GM23338 (cell line): Measurements from ENCODE around the gene EEF2K. TPM values are rescaled to one million over a fixed set of nuclear protein-coding genes. Genes with fewer than 3 reads are reported as not detected.

Experiments
- ATAC-seq: fragments of 200-7000 bp; cut with Tn5 transposase; 3 replicates; pipeline ENCODE4 v1.9.1; 2020
- DNase-seq: peaks from one replicate; pipeline ENCODE4 v3.0.0-alpha.2; 2015; ENCODE audit warnings: low spot score
- H2AFZ ChIP-seq: fragments of 200-600 bp; sonication (generic); 2 replicates; pipeline ENCODE4 v1.8.0; 2016; ENCODE audit warnings: antibody characterized with exemption, mild to moderate bottlenecking, moderate library complexity
- H3F3A ChIP-seq: fragments of 200-600 bp; sonication (generic); replicated peaks from 2 replicates; pipeline ENCODE4 v1.8.0; 2017; ENCODE audit warnings: antibody characterized with exemption, mixed run types, low read depth
- H3K27ac ChIP-seq: fragments of 200-600 bp; sonication (generic); 2 replicates; pipeline ENCODE4 v1.6.1; 2016; ENCODE audit warnings: low read depth
- H3K27me3 ChIP-seq: fragments of 200-600 bp; sonication (generic); 2 replicates; pipeline ENCODE4 v1.8.0; 2016; ENCODE audit warnings: mild to moderate bottlenecking, mixed run types, moderate library complexity; ENCODE audit not compliant: insufficient read depth
- H3K36me3 ChIP-seq: fragments of 200-600 bp; sonication (generic); 2 replicates; pipeline ENCODE4 v1.8.0; 2016; ENCODE audit warnings: mild to moderate bottlenecking; ENCODE audit not compliant: insufficient read depth
- H3K4me1 ChIP-seq: fragments of 200-600 bp; sonication (generic); 2 replicates; pipeline ENCODE4 v1.8.0; 2016; ENCODE audit warnings: mild to moderate bottlenecking, moderate library complexity; ENCODE audit not compliant: insufficient read depth
- H3K4me2 ChIP-seq: fragments of 200-600 bp; sonication (generic); 2 replicates; pipeline ENCODE4 v1.7.1; 2017; ENCODE audit warnings: mixed run types
- H3K4me3 ChIP-seq: fragments of 200-600 bp; sonication (generic); 2 replicates; pipeline ENCODE4 v1.6.1; 2016; ENCODE audit warnings: mixed run types
- H3K79me2 ChIP-seq: fragments of 200-600 bp; sonication (generic); replicated peaks from 2 replicates; pipeline ENCODE4 v1.8.0; 2017; ENCODE audit warnings: mild to moderate bottlenecking; ENCODE audit not compliant: insufficient read depth
- H3K9me2 ChIP-seq: fragments of 200-600 bp; sonication (generic); 2 replicates; pipeline ENCODE4 v1.8.0; 2017; ENCODE audit not compliant: insufficient read depth
- H4K20me1 ChIP-seq: fragments of 200-600 bp; sonication (generic); replicated peaks from 2 replicates; pipeline ENCODE4 v1.8.0; 2017; ENCODE audit warnings: mild to moderate bottlenecking; ENCODE audit not compliant: insufficient read depth
- H3K27ac Mint-ChIP-seq: 2 replicates; pipeline ENCODE4 v1.8.0; 2020; ENCODE audit warnings: inconsistent platforms, mild to moderate bottlenecking, moderate library complexity, mixed read lengths
- H3K27me3 Mint-ChIP-seq: 3 replicates; pipeline ENCODE4 v1.8.0; 2022; ENCODE audit warnings: low read depth, mild to moderate bottlenecking, moderate library complexity, mixed read lengths, inconsistent platforms; ENCODE audit not compliant: insufficient read depth, poor library complexity
- H3K36me3 Mint-ChIP-seq: 3 replicates; pipeline ENCODE4 v1.8.0; 2021; ENCODE audit warnings: low read depth, mild to moderate bottlenecking, inconsistent platforms, moderate library complexity, mixed read lengths
- H3K4me1 Mint-ChIP-seq: 3 replicates; pipeline ENCODE4 v1.8.0; 2020; ENCODE audit warnings: mild to moderate bottlenecking, inconsistent platforms, mixed read lengths
- H3K4me3 Mint-ChIP-seq: 3 replicates; pipeline ENCODE4 v1.8.0; 2021; ENCODE audit warnings: moderate library complexity, mild to moderate bottlenecking, inconsistent platforms, mixed read lengths
- H3K9me3 Mint-ChIP-seq: 3 replicates; pipeline ENCODE4 v1.8.0; 2020; ENCODE audit warnings: moderate library complexity, mild to moderate bottlenecking, inconsistent platforms, mixed read lengths
- CREB1 ChIP-seq: fragments of 250-450 bp; sonication (Bioruptor Pico); IDR thresholded peaks from 2 replicates; pipeline ENCODE4 v1.5.0; 2020; ENCODE audit warnings: low read depth, mild to moderate bottlenecking, moderate library complexity
- CTCF ChIP-seq, 2 experiments: fragments of 200-600 bp in 1 of 2; sonication (generic) in 1 of 2; conservative IDR thresholded peaks; 2 replicates each; pipeline versions ENCODE4 v1.5.1 to v1.6.1; 2016 to 2017; ENCODE audit warnings: antibody characterized with exemption in 2 of 2, low read depth in 2 of 2, mild to moderate bottlenecking in 2 of 2, moderate library complexity in 1 of 2
- EZH2 ChIP-seq: fragments of 200-600 bp; sonication (generic); IDR thresholded peaks from one replicate; pipeline ENCODE4 v1.8.0; 2017; ENCODE audit warnings: antibody characterized with exemption, mild to moderate bottlenecking, low read depth; ENCODE audit not compliant: unreplicated experiment
- EZH2phosphoT487 ChIP-seq: fragments of 200-600 bp; sonication (generic); IDR thresholded peaks from one replicate; pipeline ENCODE4 v1.8.1; 2018; ENCODE audit warnings: antibody characterized with exemption; ENCODE audit not compliant: unreplicated experiment
- JUNB ChIP-seq: IDR thresholded peaks from one replicate; pipeline ENCODE4 v1.6.1; 2016; ENCODE audit warnings: antibody characterized with exemption; ENCODE audit not compliant: unreplicated experiment
- NANOG ChIP-seq: IDR thresholded peaks from 2 replicates; pipeline ENCODE4 v1.6.1; 2016; ENCODE audit warnings: antibody characterized with exemption, borderline replicate concordance
- POLR2AphosphoS5 ChIP-seq: IDR thresholded peaks from 2 replicates; pipeline ENCODE4 v1.6.1; 2016; ENCODE audit warnings: antibody characterized with exemption, low read depth
- STAT1 ChIP-seq: IDR thresholded peaks from one replicate; pipeline ENCODE4 v1.6.1; 2016; ENCODE audit warnings: antibody characterized with exemption; ENCODE audit not compliant: unreplicated experiment
- ZNF114 ChIP-seq: fragments of 250-450 bp; sonication (Bioruptor Pico); IDR thresholded peaks from 2 replicates; pipeline ENCODE4 v1.5.0; 2020; ENCODE audit warnings: mild to moderate bottlenecking, moderate library complexity
- ZNF331 ChIP-seq: fragments of 250-450 bp; sonication (Bioruptor Pico); IDR thresholded peaks from 2 replicates; pipeline ENCODE4 v1.5.0; 2020; ENCODE audit warnings: low read depth, mild to moderate bottlenecking, moderate library complexity
- polyA plus RNA-seq: library from polyadenylated mRNA; unstranded; fragments of >200 nt; fragmentation: Nextera tagmentation; extraction: Ambion mirVana; gene quantifications from 2 replicates; pipeline ENCODE4 v1.2.1, GENCODE V29; 2016
- total RNA-seq: library from RNA; depleted of rRNA; stranded (reverse); fragments of >200 nt; shearing (Covaris generic); gene quantifications from 2 replicates; pipeline ENCODE4 v1.2.3, GENCODE V29; 2014
- TF ChIP-seq, protein P1 (sequence below): IDR thresholded peaks from one replicate; pipeline ENCODE4 v1.6.1; 2018; ENCODE audit warnings: antibody characterized with exemption; ENCODE audit not compliant: unreplicated experiment

The EEF2K gene
- total and polyA plus RNA-seq, 2 experiments from 2014 or later: 5.4 to 23.9 TPM

DNA sequence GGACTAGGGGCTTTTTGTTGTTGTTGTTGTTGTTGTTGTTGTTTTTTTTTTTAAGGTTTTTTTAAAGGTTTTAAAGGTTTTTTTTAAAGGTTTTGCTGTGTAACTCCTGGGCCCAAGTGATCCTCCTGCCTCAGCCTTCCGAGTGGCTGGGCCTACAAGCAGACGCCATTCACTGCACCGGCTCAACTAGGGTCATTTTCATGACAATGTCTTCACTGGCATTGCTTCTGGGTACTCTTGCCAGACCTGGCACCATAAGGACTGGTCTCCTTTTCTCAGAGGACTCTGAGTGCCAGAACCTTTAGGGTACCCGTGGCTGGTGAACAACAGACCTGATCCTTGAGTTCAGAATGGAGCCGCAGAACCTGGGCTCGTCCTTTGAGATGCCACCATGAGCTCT lies 111.5 kb downstream of the EEF2K start:
- no peaks in the 10 kb centered on the region for H3K9me3 Mint-ChIP-seq
- H3K27me3 ChIP-seq: no peaks in the 10 kb centered on the region
- peaks cover 77% of the 10 kb centered on the region for H3K36me3 Mint-ChIP-seq
- H4K20me1 ChIP-seq: peaks cover 11% of the 10 kb centered on the region
- no peak for DNase-seq
- H2AFZ ChIP-seq: no peak overlapping the region
- no peak overlapping the region for H3K4me2 ChIP-seq
- H3K27me3 Mint-ChIP-seq: no peaks in the 10 kb centered on the region
- no peak overlapping the region for H3K27ac ChIP-seq
- H3K36me3 ChIP-seq: peaks cover 21% of the 10 kb centered on the region
- no peak overlapping the region for H3K4me3 ChIP-seq
- H3K9me2 ChIP-seq: no peaks in the 10 kb centered on the region
- no peaks in the 10 kb centered on the region for H3K4me1 ChIP-seq
- peaks cover 2% of the 10 kb centered on the region; the same call in 1 of the 3 replicates for H3K4me1 Mint-ChIP-seq
- TF ChIP-seq ZNF114 (CRISPR knock-in tag) (no peak), CREB1 (no peak), EZH2 (no peak), POLR2AphosphoS5 (no peak), STAT1 (no peak)
- peaks cover 21% of the 10 kb centered on the region for H3F3A ChIP-seq
- no peak overlapping the region for H3K27ac Mint-ChIP-seq
- no peak for ATAC-seq
- H3K79me2 ChIP-seq: peaks cover 11% of the 10 kb centered on the region
- no peak overlapping the region for H3K4me3 Mint-ChIP-seq

DNA sequence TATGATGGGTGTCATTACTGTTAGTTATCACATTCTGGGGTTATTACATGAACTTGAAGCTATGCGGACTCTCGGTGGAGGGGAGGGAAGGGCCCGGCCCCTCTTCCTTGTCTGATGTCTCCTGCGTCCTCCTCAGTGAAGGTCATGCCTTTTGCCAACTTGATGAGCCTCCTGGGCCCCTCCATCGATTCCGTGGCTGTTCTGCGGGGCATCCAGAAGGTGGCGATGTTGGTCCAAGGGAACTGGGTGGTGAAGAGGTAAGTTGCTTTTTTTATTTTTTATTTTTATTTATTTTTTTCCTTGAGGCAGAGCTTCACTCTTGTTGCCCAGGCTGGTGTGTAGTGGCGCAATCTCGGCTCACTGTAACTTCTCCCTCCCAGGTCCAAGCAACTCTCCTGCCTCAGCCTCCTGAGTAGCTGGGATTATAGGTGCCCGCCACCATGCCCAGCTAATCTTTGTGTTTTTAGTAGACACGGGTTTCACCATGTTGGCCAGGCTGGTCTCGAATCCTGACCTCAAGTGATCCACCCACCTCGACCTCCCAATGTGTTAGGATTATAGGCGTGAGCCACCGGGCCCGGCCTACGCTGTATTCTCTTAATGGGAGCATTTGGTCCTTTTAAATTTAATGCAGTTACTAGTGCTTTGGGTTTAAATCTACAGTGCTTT lies 112.7 kb downstream of the EEF2K start:
- H3K27ac Mint-ChIP-seq: no peak overlapping the region
- Histone ChIP-seq H3K27me3 (no peaks in the 10 kb centered on the region), H3K4me1 (no peaks in the 10 kb centered on the region), H3K79me2 (peaks cover 11% of the 10 kb centered on the region), H3K4me3 (no peak overlapping the region), H4K20me1 (peaks cover 11% of the 10 kb centered on the region), H3K9me2 (no peaks in the 10 kb centered on the region), H2AFZ (no peak overlapping the region), H3F3A (peaks cover 21% of the 10 kb centered on the region), H3K4me2 (no peak overlapping the region), H3K27ac (peak overlapping the region; percentile 55; the same call in 1 of the 2 replicates), H3K36me3 (peaks cover 18% of the 10 kb centered on the region)
- H3K4me1 Mint-ChIP-seq: peaks cover 2% of the 10 kb centered on the region; the same call in 1 of the 3 replicates
- peaks cover 79% of the 10 kb centered on the region for H3K36me3 Mint-ChIP-seq
- peaks cover 4% of the 10 kb centered on the region for H3K27me3 Mint-ChIP-seq
- ATAC-seq (peak; percentile 29), DNase-seq (peak; percentile 77)
- TF ChIP-seq CTCF (conservative IDR thresholded peaks at IDR 0.05; ENCODE audit: low read depth in 2 of 2): peak; percentile 77 to 79
- TF ChIP-seq NANOG: no peak
- no peak overlapping the region for H3K4me3 Mint-ChIP-seq
- no peaks in the 10 kb centered on the region for H3K9me3 Mint-ChIP-seq

GRCh38 chr16:22320572-22321339 lies 114.7 kb downstream of the EEF2K start:
- H3K4me1 ChIP-seq: no peaks in the 10 kb centered on the region
- H3K4me3 ChIP-seq: no peak overlapping the region
- no peak overlapping the region for H2AFZ ChIP-seq
- Mint-ChIP-seq H3K27ac (peak overlapping the region; percentile 35), H3K4me3 (no peak overlapping the region), H3K9me3 (no peaks in the 10 kb centered on the region), H3K27me3 (peaks cover 11% of the 10 kb centered on the region), H3K36me3 (peaks cover 78% of the 10 kb centered on the region), H3K4me1 (peaks cover 2% of the 10 kb centered on the region; the same call in 1 of the 3 replicates)
- H3K27me3 ChIP-seq: no peaks in the 10 kb centered on the region
- DNase-seq: no peak
- H3F3A ChIP-seq: peaks cover 21% of the 10 kb centered on the region
- H3K4me2 ChIP-seq: no peak overlapping the region
- H3K27ac ChIP-seq: peak overlapping the region; percentile 78
- H3K9me2 ChIP-seq: no peaks in the 10 kb centered on the region
- peak; percentile 13; the same call in 1 of the 3 replicates for ATAC-seq
- H4K20me1 ChIP-seq: peaks cover 8% of the 10 kb centered on the region
- H3K79me2 ChIP-seq: peaks cover 11% of the 10 kb centered on the region
- H3K36me3 ChIP-seq: peaks cover 18% of the 10 kb centered on the region
- TF ChIP-seq EZH2 (no peak), ZNF114 (CRISPR knock-in tag) (no peak), EZH2phosphoT487 (no peak), JUNB (no peak), CREB1 (no peak), ZNF331 (CRISPR knock-in tag) (no peak)
- TF ChIP-seq, protein P1, sequence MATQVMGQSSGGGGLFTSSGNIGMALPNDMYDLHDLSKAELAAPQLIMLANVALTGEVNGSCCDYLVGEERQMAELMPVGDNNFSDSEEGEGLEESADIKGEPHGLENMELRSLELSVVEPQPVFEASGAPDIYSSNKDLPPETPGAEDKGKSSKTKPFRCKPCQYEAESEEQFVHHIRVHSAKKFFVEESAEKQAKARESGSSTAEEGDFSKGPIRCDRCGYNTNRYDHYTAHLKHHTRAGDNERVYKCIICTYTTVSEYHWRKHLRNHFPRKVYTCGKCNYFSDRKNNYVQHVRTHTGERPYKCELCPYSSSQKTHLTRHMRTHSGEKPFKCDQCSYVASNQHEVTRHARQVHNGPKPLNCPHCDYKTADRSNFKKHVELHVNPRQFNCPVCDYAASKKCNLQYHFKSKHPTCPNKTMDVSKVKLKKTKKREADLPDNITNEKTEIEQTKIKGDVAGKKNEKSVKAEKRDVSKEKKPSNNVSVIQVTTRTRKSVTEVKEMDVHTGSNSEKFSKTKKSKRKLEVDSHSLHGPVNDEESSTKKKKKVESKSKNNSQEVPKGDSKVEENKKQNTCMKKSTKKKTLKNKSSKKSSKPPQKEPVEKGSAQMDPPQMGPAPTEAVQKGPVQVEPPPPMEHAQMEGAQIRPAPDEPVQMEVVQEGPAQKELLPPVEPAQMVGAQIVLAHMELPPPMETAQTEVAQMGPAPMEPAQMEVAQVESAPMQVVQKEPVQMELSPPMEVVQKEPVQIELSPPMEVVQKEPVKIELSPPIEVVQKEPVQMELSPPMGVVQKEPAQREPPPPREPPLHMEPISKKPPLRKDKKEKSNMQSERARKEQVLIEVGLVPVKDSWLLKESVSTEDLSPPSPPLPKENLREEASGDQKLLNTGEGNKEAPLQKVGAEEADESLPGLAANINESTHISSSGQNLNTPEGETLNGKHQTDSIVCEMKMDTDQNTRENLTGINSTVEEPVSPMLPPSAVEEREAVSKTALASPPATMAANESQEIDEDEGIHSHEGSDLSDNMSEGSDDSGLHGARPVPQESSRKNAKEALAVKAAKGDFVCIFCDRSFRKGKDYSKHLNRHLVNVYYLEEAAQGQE: no peak
